ENCODE data around the gene ZNF385A. TPM values are rescaled to one million over a fixed set of nuclear protein-coding genes. Genes with fewer than 3 reads are reported as not detected.
A peak's percentile ranks its signal among the peaks of the same experiment; 100 is the strongest.

The ZNF385A gene
- total RNA-seq, 1 experiment from 2014 or later, result 5.9 TPM

- no peak for TF ChIP-seq SIN3A (IDR thresholded peaks at IDR 0.05; ENCODE audit: borderline replicate concordance, insufficient read depth, low read depth, low read length)
- TF ChIP-seq TCF7L2 (IDR thresholded peaks at IDR 0.05; ENCODE audit: low read depth, low read length), result no peak
- no peak for TF ChIP-seq REST (IDR thresholded peaks at IDR 0.05; ENCODE audit: insufficient read depth in 1 of 2, low read depth in 2 of 2, low read length in 1 of 2)
- TF ChIP-seq, protein P1, sequence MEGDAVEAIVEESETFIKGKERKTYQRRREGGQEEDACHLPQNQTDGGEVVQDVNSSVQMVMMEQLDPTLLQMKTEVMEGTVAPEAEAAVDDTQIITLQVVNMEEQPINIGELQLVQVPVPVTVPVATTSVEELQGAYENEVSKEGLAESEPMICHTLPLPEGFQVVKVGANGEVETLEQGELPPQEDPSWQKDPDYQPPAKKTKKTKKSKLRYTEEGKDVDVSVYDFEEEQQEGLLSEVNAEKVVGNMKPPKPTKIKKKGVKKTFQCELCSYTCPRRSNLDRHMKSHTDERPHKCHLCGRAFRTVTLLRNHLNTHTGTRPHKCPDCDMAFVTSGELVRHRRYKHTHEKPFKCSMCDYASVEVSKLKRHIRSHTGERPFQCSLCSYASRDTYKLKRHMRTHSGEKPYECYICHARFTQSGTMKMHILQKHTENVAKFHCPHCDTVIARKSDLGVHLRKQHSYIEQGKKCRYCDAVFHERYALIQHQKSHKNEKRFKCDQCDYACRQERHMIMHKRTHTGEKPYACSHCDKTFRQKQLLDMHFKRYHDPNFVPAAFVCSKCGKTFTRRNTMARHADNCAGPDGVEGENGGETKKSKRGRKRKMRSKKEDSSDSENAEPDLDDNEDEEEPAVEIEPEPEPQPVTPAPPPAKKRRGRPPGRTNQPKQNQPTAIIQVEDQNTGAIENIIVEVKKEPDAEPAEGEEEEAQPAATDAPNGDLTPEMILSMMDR (IDR thresholded peaks at IDR 0.05), result no peak
- TF ChIP-seq POLR2AphosphoS5 (IDR thresholded peaks at IDR 0.05; ENCODE audit: low read depth, low read length), result no peak
- in situ Hi-C loops (cut with HindIII; ENCODE audit: low pct_unique_long_range_greater_than_20kb, low sequenced_read_pairs), result no loop called here
- intact Hi-C loops (cut with micrococcal nuclease; ENCODE audit: unreplicated experiment), result no loop called here
- Histone ChIP-seq H3K4me1 (ENCODE audit: control insufficient read depth, insufficient read depth, low read length) (peaks cover 18% of the 10 kb centered on the region), H3K36me3 (ENCODE audit: control insufficient read depth, insufficient read depth, low read length) (peaks cover 10% of the 10 kb centered on the region), H3K9me3 (ENCODE audit: control insufficient read depth, insufficient read depth, low read depth, low read length) (no peaks in the 10 kb centered on the region), H3K4me3 (ENCODE audit: low read depth in 2 of 2, low read length in 2 of 2) (no peak overlapping the region), H3K27ac (ENCODE audit: low read length) (no peak overlapping the region), H3K27me3 (ENCODE audit: control insufficient read depth, insufficient read depth, low read length) (no peaks in the 10 kb centered on the region)
- no peak for DNase-seq (ENCODE audit: low read depth, low spot score)
- CTCF ChIA-PET, result interaction anchor here (0.7 to 0.8 kb wide), 2 partner anchors 15 to 81 kb away, joined by 6 to 8 read pairs; no protein-coding TSS in a partner anchor
- POLR2A ChIA-PET, result interaction anchor here (0.7 kb wide), 2 partner anchors 17 to 81 kb away, joined by 4 read pairs; no protein-coding TSS in a partner anchor
- BruUV-seq (replicated peaks), result no TSS peak
- 0 out of 2 replicates have a peak, but pooled peaks have one; percentile 21 for ATAC-seq
These were observed 31.4 kb downstream of the ZNF385A start for GRCh38 chr12:54352891-54353874.

- in situ Hi-C loops (cut with HindIII; ENCODE audit: low pct_unique_long_range_greater_than_20kb, low sequenced_read_pairs) (no loop called here), intact Hi-C loops (cut with micrococcal nuclease; ENCODE audit: unreplicated experiment) (no loop called here)
- Histone ChIP-seq H3K4me1 (ENCODE audit: control insufficient read depth, insufficient read depth, low read length) (peaks cover 7% of the 10 kb centered on the region), H3K27me3 (ENCODE audit: control insufficient read depth, insufficient read depth, low read length) (no peaks in the 10 kb centered on the region), H3K27ac (ENCODE audit: low read length) (no peak overlapping the region), H3K9me3 (ENCODE audit: control insufficient read depth, insufficient read depth, low read depth, low read length) (no peaks in the 10 kb centered on the region), H3K4me3 (ENCODE audit: low read depth in 2 of 2, low read length in 2 of 2) (no peak overlapping the region), H3K36me3 (ENCODE audit: control insufficient read depth, insufficient read depth, low read length) (peaks cover 19% of the 10 kb centered on the region)
- CTCF ChIA-PET, result interaction anchor here (0.8 kb wide), 1 partner anchor 16 kb away, joined by 6 read pairs; no protein-coding TSS in a partner anchor
- POLR2A ChIA-PET, result no interaction called here
- TF ChIP-seq POLR2AphosphoS5 (IDR thresholded peaks at IDR 0.05; ENCODE audit: low read depth, low read length), result no peak
- TF ChIP-seq REST (IDR thresholded peaks at IDR 0.05; ENCODE audit: insufficient read depth in 1 of 2, low read depth in 2 of 2, low read length in 1 of 2), result no peak
- no peak for TF ChIP-seq TCF7L2 (IDR thresholded peaks at IDR 0.05; ENCODE audit: low read depth, low read length)
- no peak for TF ChIP-seq SIN3A (IDR thresholded peaks at IDR 0.05; ENCODE audit: borderline replicate concordance, insufficient read depth, low read depth, low read length)
- TF ChIP-seq, protein P1 (IDR thresholded peaks at IDR 0.05), result no peak
- DNase-seq (ENCODE audit: low read depth, low spot score) (no peak), ATAC-seq (no peak)
- no TSS peak for BruUV-seq (replicated peaks)
These were observed 32.5 kb downstream of the ZNF385A start for GRCh38 chr12:54352022-54352531.

Data from Panc1 (cell line).